Testis (tissue), 3 donors: Measurements from ENCODE around the gene CLASP2. TPM values are rescaled to one million over a fixed set of nuclear protein-coding genes. Genes with fewer than 3 reads are reported as not detected.

Source experiments
- DNase-seq: peaks from one replicate; pipeline ENCODE4 v3.0.0-alpha.2; 2019
- H3K27ac ChIP-seq, 2 donors: fragments of 200-600 bp; sonication (generic); one replicate each; pipeline ENCODE4 v1.5.1; 2019
- H3K27me3 ChIP-seq: fragments of 200-600 bp; sonication (generic); one replicate; pipeline ENCODE4 v1.5.1; 2019
- H3K36me3 ChIP-seq: fragments of 200-600 bp; sonication (generic); one replicate; pipeline ENCODE4 v1.5.1; 2017; ENCODE audit warnings: low read depth; ENCODE audit errors: missing control alignments
- H3K4me1 ChIP-seq: fragments of 200-600 bp; sonication (generic); one replicate; pipeline ENCODE4 v1.5.1; 2019
- H3K4me3 ChIP-seq, 2 donors: fragments of 200-600 bp; sonication (generic); one replicate each; pipeline ENCODE4 v1.5.1; 2017 to 2019
- H3K9me3 ChIP-seq: fragments of 200-600 bp; sonication (generic); one replicate; pipeline ENCODE4 v1.5.1; 2017
- POLR2A ChIP-seq: fragments of 450-650 bp; IDR thresholded peaks from one replicate; pipeline ENCODE4 v1.6.1; 2017; ENCODE audit warnings: antibody characterized with exemption, mild to moderate bottlenecking, moderate library complexity
- WGBS, 2 donors: methylation state at CpG; one replicate each; pipeline ENCODE4 v1.1.5; 2018; 5-methylcytosine and 5-hydroxymethylcytosine counted together
- intact Hi-C: fragments of 100-400 bp; cut with DNase I; formaldehyde crosslinking; loops from one replicate; pipeline ENCODE4 v1.15.1; 2023; ENCODE audit warnings: low total_unique reads
- polyA plus RNA-seq: library from polyadenylated mRNA; stranded (reverse); fragments of 350-450 nt; fragmentation: Illumina TruSeq; extraction: RNeasy Lipid Tissue Mini Kit (QIAGEN cat#74804); gene quantifications from one replicate; pipeline ENCODE4 v1.2.3, GENCODE V29; 2014; ENCODE audit warnings: low read depth, low replicate concordance; ENCODE audit not compliant: insufficient read depth
- total RNA-seq, 2 donors: library from RNA; depleted of rRNA; stranded (reverse); fragments of >200 nt; gene quantifications; one replicate each; pipeline ENCODE4 v1.2.3, GENCODE V29; 2016
- TF ChIP-seq, protein P1 (sequence below), 3 experiments: fragments of 450-650 bp in 2 of 3; fragments of 200-600 bp in 1 of 3; sonication (generic) in 1 of 3; IDR thresholded peaks; one replicate each; pipeline ENCODE4 v1.5.1; 2016 to 2019; ENCODE audit warnings: antibody characterized with exemption in 3 of 3, mild to moderate bottlenecking in 2 of 3, moderate library complexity in 1 of 3

Gene CLASP2
- total and polyA plus RNA-seq, 3 donors from 2014 or later, result 21.5 to 72.1 (median 68.4) TPM

- Histone ChIP-seq H3K27me3 (no peaks in the 10 kb centered on the region), H3K27ac (no peak overlapping the region), H3K4me3 (no peak overlapping the region), H3K4me1 (no peaks in the 10 kb centered on the region), H3K9me3 (no peaks in the 10 kb centered on the region), H3K36me3 (no peaks in the 10 kb centered on the region)
- WGBS, 2 donors, result 92 to 100% methylated on average over 1 of the region's 1 CpG
- intact Hi-C loops, result no loop called here
- DNase-seq, result no peak
- no peak for TF ChIP-seq POLR2A
- TF ChIP-seq, protein P1, sequence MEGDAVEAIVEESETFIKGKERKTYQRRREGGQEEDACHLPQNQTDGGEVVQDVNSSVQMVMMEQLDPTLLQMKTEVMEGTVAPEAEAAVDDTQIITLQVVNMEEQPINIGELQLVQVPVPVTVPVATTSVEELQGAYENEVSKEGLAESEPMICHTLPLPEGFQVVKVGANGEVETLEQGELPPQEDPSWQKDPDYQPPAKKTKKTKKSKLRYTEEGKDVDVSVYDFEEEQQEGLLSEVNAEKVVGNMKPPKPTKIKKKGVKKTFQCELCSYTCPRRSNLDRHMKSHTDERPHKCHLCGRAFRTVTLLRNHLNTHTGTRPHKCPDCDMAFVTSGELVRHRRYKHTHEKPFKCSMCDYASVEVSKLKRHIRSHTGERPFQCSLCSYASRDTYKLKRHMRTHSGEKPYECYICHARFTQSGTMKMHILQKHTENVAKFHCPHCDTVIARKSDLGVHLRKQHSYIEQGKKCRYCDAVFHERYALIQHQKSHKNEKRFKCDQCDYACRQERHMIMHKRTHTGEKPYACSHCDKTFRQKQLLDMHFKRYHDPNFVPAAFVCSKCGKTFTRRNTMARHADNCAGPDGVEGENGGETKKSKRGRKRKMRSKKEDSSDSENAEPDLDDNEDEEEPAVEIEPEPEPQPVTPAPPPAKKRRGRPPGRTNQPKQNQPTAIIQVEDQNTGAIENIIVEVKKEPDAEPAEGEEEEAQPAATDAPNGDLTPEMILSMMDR (IDR thresholded peaks at IDR 0.05), result no peak
These were observed 191.3 kb downstream of the CLASP2 start for GRCh38 chr3:33526787-33527186.

- TF ChIP-seq, protein P1 (IDR thresholded peaks at IDR 0.05), result no peak
- TF ChIP-seq POLR2A, result no peak
- Histone ChIP-seq H3K4me1 (no peaks in the 10 kb centered on the region), H3K9me3 (no peaks in the 10 kb centered on the region)
These were observed 192.8 kb downstream of the CLASP2 start for GRCh38 chr3:33525232-33525631.

DNA sequence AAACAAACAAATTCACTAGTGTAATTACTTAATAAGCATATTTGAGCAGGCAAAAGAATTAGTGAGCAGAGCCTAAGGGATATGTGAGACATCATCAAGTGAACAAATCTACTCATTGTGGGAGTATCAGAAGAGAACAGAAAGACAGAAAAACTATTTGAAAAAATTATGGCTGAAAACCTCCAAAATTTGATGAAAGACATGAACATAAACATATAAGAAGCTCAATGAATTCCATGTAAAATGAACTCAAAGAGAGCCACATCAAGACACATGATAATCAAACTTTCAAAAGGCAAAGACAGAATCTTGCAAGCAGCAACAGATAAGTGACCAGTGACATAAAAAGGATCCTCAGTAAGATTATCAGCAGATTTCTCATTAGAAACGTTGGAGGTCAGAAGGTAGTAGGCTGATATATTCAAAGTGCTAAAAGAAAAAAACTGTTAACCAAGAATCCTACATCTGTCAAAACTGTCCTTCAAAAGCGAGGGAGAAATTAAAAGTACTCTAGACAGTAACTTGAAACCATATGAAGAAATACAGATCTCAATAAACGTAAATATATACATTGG, 194.9 kb downstream of the CLASP2 start:
- no peaks in the 10 kb centered on the region for H3K9me3 ChIP-seq
- no peak overlapping the region for H3K4me3 ChIP-seq
- TF ChIP-seq POLR2A, result no peak
- TF ChIP-seq, protein P1 (IDR thresholded peaks at IDR 0.05), result no peak
- 90 to 98% methylated on average over 3 of the region's 3 CpGs for WGBS, 2 donors
- no peaks in the 10 kb centered on the region for H3K4me1 ChIP-seq
- no peak for DNase-seq
- no peaks in the 10 kb centered on the region for H3K36me3 ChIP-seq
- H3K27me3 ChIP-seq, result no peaks in the 10 kb centered on the region
- intact Hi-C loops, result no loop called here
- no peak overlapping the region for H3K27ac ChIP-seq

More at GRCh38 chr3:33525232-33525631, 192.8 kb downstream of the CLASP2 start:
- intact Hi-C loops, result no loop called here
- WGBS, 2 donors, result 82 to 100% methylated on average over 2 of the region's 2 CpGs
- H3K4me3 ChIP-seq, result no peak overlapping the region
- H3K36me3 ChIP-seq, result no peaks in the 10 kb centered on the region
- H3K27me3 ChIP-seq, result no peaks in the 10 kb centered on the region
- no peak overlapping the region for H3K27ac ChIP-seq
- no peak for DNase-seq

- WGBS, 2 donors, result 86 to 93% methylated on average over 1 of the region's 1 CpG
- no peaks in the 10 kb centered on the region for H3K27me3 ChIP-seq
- TF ChIP-seq POLR2A, result no peak
- TF ChIP-seq, protein P1 (IDR thresholded peaks at IDR 0.05), result no peak
- no peaks in the 10 kb centered on the region for H3K4me1 ChIP-seq
- H3K27ac ChIP-seq, result no peak overlapping the region
- intact Hi-C loops, result no loop called here
- DNase-seq, result no peak
- no peaks in the 10 kb centered on the region for H3K36me3 ChIP-seq
- no peaks in the 10 kb centered on the region for H3K9me3 ChIP-seq
- no peak overlapping the region for H3K4me3 ChIP-seq
These were observed 196.3 kb downstream of the CLASP2 start for GRCh38 chr3:33521736-33522135.

DNA sequence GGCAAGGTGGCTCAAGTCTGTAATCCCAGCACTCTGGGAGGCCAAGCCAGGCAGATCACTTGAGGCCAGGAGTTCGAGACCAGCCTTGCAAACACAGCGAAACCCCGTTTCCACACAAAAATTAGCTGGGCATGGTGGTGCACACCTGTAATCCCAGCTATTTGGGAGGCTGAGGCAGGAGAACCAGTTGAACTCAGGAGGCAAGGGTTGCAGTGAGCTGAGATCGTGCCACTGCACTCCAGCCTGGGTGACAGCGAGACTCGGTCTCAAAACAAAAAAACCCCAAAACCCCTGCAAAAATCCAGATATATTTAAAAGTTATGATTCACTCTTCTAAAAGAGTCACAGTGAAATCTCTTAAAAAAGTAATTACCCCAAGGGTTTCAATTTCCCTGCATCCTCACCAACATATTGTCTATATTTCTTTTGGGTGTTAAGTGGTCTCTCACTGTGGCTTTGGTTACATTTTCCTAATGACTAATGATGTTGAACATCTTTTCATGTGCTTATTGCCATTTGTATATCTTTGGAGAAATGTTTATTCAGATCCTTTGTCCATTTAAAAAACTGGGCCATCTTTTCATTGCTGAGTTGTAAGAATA, 204.7 kb downstream of the CLASP2 start:
- WGBS, 2 donors, result 83 to 90% methylated on average over 6 of the region's 6 CpGs
- no peaks in the 10 kb centered on the region for H3K4me1 ChIP-seq
- no peak for DNase-seq
- no peak overlapping the region for H3K27ac ChIP-seq
- no peaks in the 10 kb centered on the region for H3K36me3 ChIP-seq
- H3K4me3 ChIP-seq, result no peak overlapping the region
- H3K27me3 ChIP-seq, result no peaks in the 10 kb centered on the region
- no peak for TF ChIP-seq POLR2A
- TF ChIP-seq, protein P1 (IDR thresholded peaks at IDR 0.05), result no peak
- H3K9me3 ChIP-seq, result no peaks in the 10 kb centered on the region
- intact Hi-C loops, result no loop called here
